HG03097 (cell line): ENCODE results near the gene AGK.

Experiments used
- ATAC-seq: cut with Tn5 transposase; IDR thresholded peaks from one replicate; pipeline ENCODE4 v1.9.1; 2021; ENCODE audit not compliant: unreplicated experiment, low FRiP score

Gene AGK

GRCh38 chr7:141551094-141551781, at the start of gene AGK:
Gene AGK (plus strand): TSS chr7:141551410. CDS start chr7:141555467, 4,057 bp downstream.
- ATAC-seq = peak; percentile 88

- no peak for ATAC-seq
Measured at GRCh38 chr7:141501451-141501850, 49.8 kb upstream of the AGK start.

- no peak for ATAC-seq
Measured at GRCh38 chr7:141511316-141511675, 39.9 kb upstream of the AGK start.

- no peak for ATAC-seq
Measured at GRCh38 chr7:141511676-141512396, 39.4 kb upstream of the AGK start.

GRCh38 chr7:141512597-141512996, 38.6 kb upstream of the AGK start:
- ATAC-seq = no peak

- no peak for ATAC-seq
Measured at GRCh38 chr7:141513720-141514119, 37.5 kb upstream of the AGK start.

GRCh38 chr7:141515941-141516340, 35.3 kb upstream of the AGK start:
- no peak for ATAC-seq

GRCh38 chr7:141519623-141520022, 31.6 kb upstream of the AGK start:
- ATAC-seq = no peak

- no peak for ATAC-seq
Measured at GRCh38 chr7:141522657-141523342, 28.4 kb upstream of the AGK start.

- ATAC-seq = no peak
Measured at GRCh38 chr7:141525973-141526514, 25.2 kb upstream of the AGK start.

GRCh38 chr7:141527076-141527475, 24.1 kb upstream of the AGK start:
- ATAC-seq = no peak

GRCh38 chr7:141528399-141528798, 22.8 kb upstream of the AGK start:
- no peak for ATAC-seq

- ATAC-seq = no peak
Measured at GRCh38 chr7:141533149-141533949, 17.9 kb upstream of the AGK start.

- no peak for ATAC-seq
Measured at GRCh38 chr7:141534757-141535737, 16.2 kb upstream of the AGK start.

GRCh38 chr7:141537906-141538305, 13.3 kb upstream of the AGK start:
- no peak for ATAC-seq

- ATAC-seq = no peak
Measured at GRCh38 chr7:141541375-141541774, 9.8 kb upstream of the AGK start.

- ATAC-seq = no peak
Measured at GRCh38 chr7:141544831-141545230, 6.4 kb upstream of the AGK start.

- ATAC-seq = no peak
Measured at GRCh38 chr7:141549582-141549981, 1.6 kb upstream of the AGK start.

- no peak for ATAC-seq
Measured at GRCh38 chr7:141550386-141551093, 670 bp upstream of the AGK start.
